Lung (tissue), 12 donors: ENCODE measurements around the gene DUS3L. TPM values are rescaled to one million over a fixed set of nuclear protein-coding genes. Genes with fewer than 3 reads are reported as not detected.

Experiments
- ATAC-seq: fragments of 200-7000 bp; cut with Tn5 transposase; one replicate; pipeline ENCODE4 v1.9.1; 2020; ENCODE audit warnings: moderate number of reproducible peaks; ENCODE audit not compliant: insufficient read depth, low FRiP score
- DNase-seq, 3 donors: peaks; one replicate each; pipeline ENCODE4 v3.0.0-alpha.2; 2013 to 2017
- H3K27ac ChIP-seq, 2 donors: one replicate each; pipeline ENCODE4 v1.5.1; 2013; ENCODE audit warnings: mild to moderate bottlenecking in 2 of 2, moderate library complexity in 2 of 2, control low read depth in 1 of 2, inconsistent platforms in 1 of 2, low read depth in 1 of 2, low read length in 1 of 2
- H3K27me3 ChIP-seq, 3 donors: one replicate each; pipeline ENCODE4 v1.5.1; 2013; ENCODE audit warnings: low read length in 2 of 3; ENCODE audit not compliant: control insufficient read depth in 3 of 3, insufficient read depth in 3 of 3
- H3K36me3 ChIP-seq, 4 donors: one replicate each; pipeline ENCODE4 v1.5.1; 2013; ENCODE audit warnings: low read length in 4 of 4, mild to moderate bottlenecking in 1 of 4, moderate library complexity in 1 of 4; ENCODE audit not compliant: control insufficient read depth in 4 of 4, insufficient read depth in 4 of 4
- H3K4me1 ChIP-seq, 5 donors: one replicate each; pipeline ENCODE4 v1.5.1; 2013; ENCODE audit warnings: low read length in 5 of 5, mild to moderate bottlenecking in 2 of 5, moderate library complexity in 1 of 5; ENCODE audit not compliant: control insufficient read depth in 5 of 5, insufficient read depth in 5 of 5
- H3K4me3 ChIP-seq: one replicate; pipeline ENCODE4 v1.5.1; 2013; ENCODE audit warnings: mild to moderate bottlenecking, control low read depth, moderate library complexity
- H3K9ac ChIP-seq, 2 donors: one replicate each; pipeline ENCODE4 v1.5.1; 2013; ENCODE audit warnings: low read length in 2 of 2, control low read depth in 1 of 2; ENCODE audit not compliant: insufficient read depth in 1 of 2
- H3K9me3 ChIP-seq, 4 donors: one replicate each; pipeline ENCODE4 v1.5.1; 2013; ENCODE audit warnings: low read length in 3 of 4, mild to moderate bottlenecking in 1 of 4, moderate library complexity in 1 of 4; ENCODE audit not compliant: control insufficient read depth in 4 of 4, insufficient read depth in 3 of 4
- CTCF ChIP-seq: IDR thresholded peaks from 2 replicates; pipeline ENCODE4 v1.5.1; 2012; ENCODE audit warnings: mild to moderate bottlenecking; ENCODE audit errors: control extremely low read depth, extremely low read depth
- WGBS, 2 donors: extraction: QIAGEN DNeasy Blood & Tissue Kit; methylation state at CpG; one replicate each; pipeline ENCODE4 v1.1.7; 2013; 5-methylcytosine and 5-hydroxymethylcytosine counted together
- polyA plus RNA-seq, 2 donors: library from polyadenylated mRNA; stranded (reverse); fragments of 200-250 nt; gene quantifications; one replicate each; pipeline ENCODE4 v1.2.1, GENCODE V29; 2013
- total RNA-seq, 2 donors: library from RNA; depleted of rRNA in 1 of 2; stranded (reverse); fragments of >200 nt in 1 of 2; gene quantifications; one replicate each; pipeline ENCODE4 v1.2.1, GENCODE V29; 2014 to 2021
- donor health status: control.
- donor health status: control.
- donor health status: Bipolar disorder and iron deficiency.
- donor health status: healthy.
- donor health status: DM: yes; HTN: yes; CAD: no.

The DUS3L gene
- total and polyA plus RNA-seq, 4 donors = 18.5 to 47.0 (median 36.7) TPM

DNA sequence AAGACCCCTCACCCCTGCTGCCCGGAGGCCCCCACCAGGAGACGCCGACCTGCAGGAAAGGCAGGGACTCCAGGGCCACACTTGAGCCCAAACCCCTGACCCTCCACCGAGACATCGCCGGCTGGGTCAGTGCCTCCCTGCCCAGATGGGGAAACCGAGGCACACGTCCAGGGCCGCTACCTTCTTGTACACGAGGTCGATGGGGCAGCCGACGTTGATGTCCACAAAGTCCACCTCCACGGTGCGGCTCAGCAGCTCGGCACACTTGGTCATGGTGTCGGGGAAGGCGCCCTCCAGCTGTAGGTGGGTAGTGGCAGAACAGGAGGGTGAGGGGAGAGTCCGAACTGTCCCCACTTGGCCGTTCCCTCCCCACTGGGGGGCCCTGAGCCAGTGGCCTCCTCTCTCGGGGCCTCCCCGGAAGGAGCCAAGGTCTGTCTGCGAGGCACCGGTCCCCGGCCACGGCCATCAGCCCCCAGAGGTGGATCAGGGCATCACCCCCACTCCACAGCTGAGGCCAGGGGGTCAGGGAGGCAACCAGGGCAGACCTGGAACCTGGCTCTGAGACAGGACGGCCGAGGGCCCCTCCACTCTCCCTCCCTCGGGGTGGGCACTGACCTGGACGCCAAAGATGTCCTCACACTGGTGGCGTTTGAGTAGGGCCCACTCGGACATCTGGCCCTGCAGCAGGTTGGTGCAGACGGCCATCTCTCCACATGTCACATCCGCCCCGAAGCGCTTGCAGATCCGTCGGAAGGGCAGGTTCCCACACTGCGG, 3.4 kb downstream of the DUS3L start:
- H3K4me1 ChIP-seq = peaks cover 0 to 6% (median 4%) of the 10 kb centered on the region in 5 donors
- ATAC-seq (no peak), DNase-seq (no peak)
- no peak overlapping the region for H3K4me3 ChIP-seq
- peaks cover 0 to 2% (median 0%) of the 10 kb centered on the region in 4 donors for H3K9me3 ChIP-seq
- peaks cover 13 to 71% (median 22%) of the 10 kb centered on the region in 4 donors for H3K36me3 ChIP-seq
- no peak for TF ChIP-seq CTCF
- no peaks in the 10 kb centered on the region for H3K27me3 ChIP-seq
- no peak overlapping the region for H3K9ac ChIP-seq
- 95% methylated on average over 36 to 39 of the region's 39 CpGs for WGBS, 2 donors
- peak overlapping the region in 1 of 2 donors; percentile 5 for H3K27ac ChIP-seq

DNA sequence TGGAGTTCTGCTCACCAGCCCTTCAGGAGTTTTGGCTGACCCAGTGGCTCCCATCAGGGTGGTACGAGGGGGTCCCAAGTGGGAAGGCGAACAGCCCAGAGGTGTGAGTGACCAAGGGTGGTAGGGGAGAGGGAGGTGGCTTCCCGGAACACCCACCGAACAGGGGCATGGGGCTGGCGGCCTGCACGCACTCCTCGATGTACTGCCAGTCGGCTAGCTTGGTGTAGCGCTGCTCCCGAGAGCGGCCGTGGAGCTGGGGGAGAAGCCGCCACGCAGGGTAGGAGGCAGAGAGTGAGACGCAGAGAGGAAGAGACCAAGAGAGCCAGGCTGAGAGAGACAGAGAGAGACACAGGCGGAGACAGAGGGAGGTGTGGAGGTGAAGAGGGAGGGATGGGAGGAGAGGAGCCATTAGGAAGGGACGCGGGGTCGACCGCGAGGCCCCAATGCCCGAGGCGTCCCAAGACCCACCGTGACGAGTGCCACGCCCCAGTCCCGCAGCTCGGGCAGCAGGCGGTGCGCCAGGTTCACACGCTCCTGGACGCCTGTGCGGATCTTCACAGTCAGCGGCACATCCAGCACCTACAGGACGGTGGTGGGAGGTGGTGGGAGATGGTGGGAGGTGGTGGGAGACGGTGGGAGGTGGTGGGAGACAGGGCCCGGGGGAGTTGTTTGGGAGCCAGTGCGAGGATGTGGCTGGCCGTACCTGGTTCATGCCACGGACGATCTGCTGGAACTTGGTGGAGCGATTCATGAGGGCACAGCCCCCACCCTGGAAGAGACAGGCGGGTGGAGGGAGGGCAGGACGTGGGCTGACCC, 4.2 kb downstream of the DUS3L start:
- Histone ChIP-seq H3K4me3 (no peak overlapping the region), H3K36me3 (peaks cover 13 to 74% (median 22%) of the 10 kb centered on the region in 4 donors), H3K4me1 (peaks cover 0 to 6% (median 4%) of the 10 kb centered on the region in 5 donors), H3K9me3 (peaks cover 0 to 2% (median 0%) of the 10 kb centered on the region in 4 donors), H3K27ac (no peak overlapping the region), H3K27me3 (no peaks in the 10 kb centered on the region), H3K9ac (no peak overlapping the region)
- DNase-seq = no peak
- TF ChIP-seq CTCF = no peak
- ATAC-seq = no peak
- 92 to 94% methylated on average over 41 to 44 of the region's 44 CpGs for WGBS, 2 donors

DNA sequence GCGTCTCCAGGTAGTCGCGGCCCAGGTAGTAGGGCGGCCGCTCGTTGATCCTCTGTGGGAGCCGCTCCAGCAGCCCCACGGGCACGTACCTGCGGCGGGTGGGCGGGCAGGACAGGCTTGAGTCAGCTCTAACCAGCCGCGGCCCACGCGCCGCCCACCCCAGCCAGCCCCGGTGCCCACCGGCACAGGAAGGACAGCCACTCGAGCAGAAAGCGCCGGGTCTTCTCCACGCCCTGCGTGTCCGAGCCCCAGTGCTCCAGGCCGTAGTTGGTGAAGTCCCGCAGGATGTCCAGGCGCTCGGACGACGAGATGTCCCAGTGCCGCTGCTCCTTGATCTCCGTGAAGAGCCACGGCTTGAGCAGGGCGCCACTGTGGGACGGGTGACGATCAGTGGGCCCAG, 5.5 kb downstream of the DUS3L start:
- no peaks in the 10 kb centered on the region for H3K27me3 ChIP-seq
- no peak overlapping the region for H3K27ac ChIP-seq
- H3K36me3 ChIP-seq = peaks cover 13 to 74% (median 22%) of the 10 kb centered on the region in 4 donors
- no peak overlapping the region for H3K9ac ChIP-seq
- H3K9me3 ChIP-seq = peaks cover 0 to 2% (median 0%) of the 10 kb centered on the region in 4 donors
- WGBS, 2 donors = 95 to 96% methylated on average over 34 to 37 of the region's 37 CpGs
- H3K4me1 ChIP-seq = peaks cover 0 to 6% (median 4%) of the 10 kb centered on the region in 5 donors
- no peak for TF ChIP-seq CTCF
- DNase-seq (no peak), ATAC-seq (no peak)
- H3K4me3 ChIP-seq = no peak overlapping the region
